Smooth muscle cell (in vitro differentiated cells): ENCODE results near the gene ACY1. TPM values are rescaled to one million over a fixed set of nuclear protein-coding genes. Genes with fewer than 3 reads are reported as not detected.

ENCODE experiments used
- DNase-seq: peaks from one replicate; lab custom pipeline; 2025; ENCODE audit not compliant: unreplicated experiment; lab: John Stamatoyannopoulos, UW
- H2AFZ ChIP-seq: fragments of 200-600 bp; sonication (generic); 2 replicates; pipeline ENCODE4 v1.6.0; 2016; ENCODE audit warnings: antibody characterized with exemption, low read depth, mild to moderate bottlenecking
- H3F3A ChIP-seq: fragments of 200-600 bp; sonication (generic); 2 replicates; pipeline ENCODE4 v1.6.0; 2017; ENCODE audit warnings: antibody characterized with exemption, low read depth
- H3K27ac ChIP-seq: fragments of 200-600 bp; sonication (generic); 2 replicates; pipeline ENCODE4 v1.5.1; 2016; ENCODE audit warnings: low read depth, mild to moderate bottlenecking
- H3K27me3 ChIP-seq: fragments of 200-600 bp; sonication (generic); 2 replicates; pipeline ENCODE4 v1.6.1; 2016; ENCODE audit warnings: low read depth, mild to moderate bottlenecking
- H3K36me3 ChIP-seq: fragments of 200-600 bp; sonication (generic); 2 replicates; pipeline ENCODE4 v1.5.1; 2016; ENCODE audit warnings: low read depth
- H3K4me1 ChIP-seq: fragments of 200-600 bp; sonication (generic); 2 replicates; pipeline ENCODE4 v1.5.1; 2016; ENCODE audit warnings: low read depth
- H3K4me2 ChIP-seq: fragments of 200-600 bp; sonication (generic); 2 replicates; pipeline ENCODE4 v1.6.0; 2016; ENCODE audit warnings: mild to moderate bottlenecking
- H3K4me3 ChIP-seq: fragments of 200-600 bp; sonication (generic); 2 replicates; pipeline ENCODE4 v1.5.1; 2016; ENCODE audit warnings: mild to moderate bottlenecking
- H3K79me2 ChIP-seq: fragments of 200-600 bp; sonication (generic); 2 replicates; pipeline ENCODE4 v1.6.0; 2016; ENCODE audit warnings: low read depth, mild to moderate bottlenecking
- H3K9ac ChIP-seq: fragments of 200-600 bp; sonication (generic); 2 replicates; pipeline ENCODE4 v1.6.0; 2016; ENCODE audit warnings: low read depth
- H3K9me3 ChIP-seq: fragments of 200-600 bp; sonication (generic); replicated peaks from 2 replicates; pipeline ENCODE4 v1.5.1; 2016; ENCODE audit warnings: low read depth
- H4K20me1 ChIP-seq: fragments of 200-600 bp; sonication (generic); 2 replicates; pipeline ENCODE4 v1.6.0; 2016; ENCODE audit warnings: low read depth
- CTCF ChIP-seq: fragments of 200-600 bp; sonication (generic); IDR thresholded peaks from 2 replicates; pipeline ENCODE4 v1.5.1; 2017; ENCODE audit warnings: borderline replicate concordance, mild to moderate bottlenecking, antibody characterized with exemption; ENCODE audit not compliant: insufficient read depth, poor library complexity, severe bottlenecking
- WGBS: methylation state at CpG from one replicate; pipeline ENCODE4 v1.1.7; 2016; ENCODE audit warnings: low lambda C conversion rate; 5-methylcytosine and 5-hydroxymethylcytosine counted together
- polyA plus RNA-seq: library from polyadenylated mRNA; unstranded; fragments of >200 nt; fragmentation: Nextera tagmentation; extraction: Ambion mirVana; gene quantifications from 2 replicates; pipeline ENCODE4 v1.2.1, GENCODE V29; 2016
- total RNA-seq: library from RNA; depleted of rRNA; stranded (reverse); fragments of >200 nt; gene quantifications from 2 replicates; pipeline ENCODE4 v1.2.3, GENCODE V29; 2014

ACY1 gene
- total and polyA plus RNA-seq, 2 experiments from 2014 or later: 33.8 to 39.6 TPM

- Histone ChIP-seq H3F3A (peaks cover 11% of the 10 kb centered on the region), H3K27me3 (no peaks in the 10 kb centered on the region), H3K27ac (no peak overlapping the region), H3K4me3 (peak overlapping the region; percentile 79), H3K4me2 (peak overlapping the region; percentile 86), H3K4me1 (peaks cover 39% of the 10 kb centered on the region), H3K9ac (peak overlapping the region; percentile 35), H2AFZ (peak overlapping the region; percentile 68), H3K36me3 (no peaks in the 10 kb centered on the region), H3K9me3 (no peaks in the 10 kb centered on the region), H4K20me1 (peaks cover 26% of the 10 kb centered on the region), H3K79me2 (peaks cover 36% of the 10 kb centered on the region)
- 7% methylated on average over 10 of the region's 11 CpGs for WGBS
- no peak for DNase-seq
- no peak for TF ChIP-seq CTCF
Measured at GRCh38 chr3:51968170-51968775, 15.1 kb upstream of the ACY1 start.

GRCh38 chr3:51968883-51969678 is 14.3 kb upstream of the ACY1 start:
- no peak for DNase-seq
- peaks cover 17% of the 10 kb centered on the region for H4K20me1 ChIP-seq
- no peaks in the 10 kb centered on the region for H3K36me3 ChIP-seq
- no peak overlapping the region for H3K9ac ChIP-seq
- no peak overlapping the region for H2AFZ ChIP-seq
- H3K9me3 ChIP-seq: no peaks in the 10 kb centered on the region
- H3K4me2 ChIP-seq: peak overlapping the region; percentile 86
- 83% methylated on average over 6 of the region's 6 CpGs for WGBS
- H3K4me1 ChIP-seq: peaks cover 41% of the 10 kb centered on the region
- H3K27ac ChIP-seq: no peak overlapping the region
- H3K4me3 ChIP-seq: peak overlapping the region; percentile 79
- H3F3A ChIP-seq: peaks cover 11% of the 10 kb centered on the region
- no peak for TF ChIP-seq CTCF
- peaks cover 34% of the 10 kb centered on the region for H3K79me2 ChIP-seq
- no peaks in the 10 kb centered on the region for H3K27me3 ChIP-seq

- Histone ChIP-seq H3K27me3 (no peaks in the 10 kb centered on the region), H3K9ac (no peak overlapping the region), H4K20me1 (peaks cover 10% of the 10 kb centered on the region), H3K4me3 (no peak overlapping the region), H3K79me2 (peaks cover 28% of the 10 kb centered on the region), H3F3A (peaks cover 18% of the 10 kb centered on the region), H3K4me1 (peaks cover 42% of the 10 kb centered on the region), H3K4me2 (no peak overlapping the region), H3K36me3 (no peaks in the 10 kb centered on the region), H3K9me3 (no peaks in the 10 kb centered on the region), H2AFZ (no peak overlapping the region), H3K27ac (no peak overlapping the region)
- 96% methylated on average over 4 of the region's 4 CpGs for WGBS
- DNase-seq: no peak
- no peak for TF ChIP-seq CTCF
Measured at GRCh38 chr3:51969841-51970240, 13.5 kb upstream of the ACY1 start.
